SK-N-SH treated with all-trans-retinoic acid at 6 μM for 48 hours (cell line): ENCODE results near the gene SOS1.

Experiments
- ATAC-seq: fragments of 200-7000 bp; cut with Tn5 transposase; 3 replicates; pipeline ENCODE4 v1.9.1; 2020; ENCODE audit warnings: mild to moderate bottlenecking, moderate library complexity
- ARNTL ChIP-seq: fragments of 450-650 bp; formaldehyde crosslinking; IDR thresholded peaks from 2 replicates; pipeline ENCODE4 v1.5.0; 2020; ENCODE audit warnings: low read depth, mild to moderate bottlenecking, moderate library complexity, borderline replicate concordance
- BACH2 ChIP-seq: fragments of 250-450 bp; sonication (Bioruptor Pico); IDR thresholded peaks from 2 replicates; pipeline ENCODE4 v1.9.0; 2021; ENCODE audit warnings: mild to moderate bottlenecking, borderline replicate concordance
- CSDC2 ChIP-seq: fragments of 250-450 bp; sonication (Bioruptor Pico); IDR thresholded peaks from 2 replicates; pipeline ENCODE4 v1.5.0; 2020; ENCODE audit warnings: mild to moderate bottlenecking, moderate library complexity
- ESRRG ChIP-seq: fragments of 250-450 bp; sonication (Bioruptor Pico); IDR thresholded peaks from 2 replicates; pipeline ENCODE4 v1.6.1; 2021; ENCODE audit warnings: mild to moderate bottlenecking
- GLIS3 ChIP-seq: fragments of 250-450 bp; sonication (Bioruptor Pico); IDR thresholded peaks from 2 replicates; pipeline ENCODE4 v1.5.0; 2020; ENCODE audit warnings: mild to moderate bottlenecking, moderate library complexity
- ISL1 ChIP-seq: fragments of 250-450 bp; sonication (Bioruptor Pico); IDR thresholded peaks from 2 replicates; pipeline ENCODE4 v2.1.2; 2022; ENCODE audit warnings: mild to moderate bottlenecking, moderate library complexity
- PPARA ChIP-seq: fragments of 250-450 bp; sonication (Bioruptor Pico); IDR thresholded peaks from 2 replicates; pipeline ENCODE4 v1.5.0; 2020; ENCODE audit warnings: mild to moderate bottlenecking, borderline replicate concordance
- RARB ChIP-seq: fragments of 250-450 bp; sonication (Bioruptor Pico); IDR thresholded peaks from 2 replicates; pipeline ENCODE4 v1.8.0; 2021; ENCODE audit warnings: mild to moderate bottlenecking, moderate library complexity
- SNAI2 ChIP-seq: fragments of 250-450 bp; sonication (Bioruptor Pico); IDR thresholded peaks from 2 replicates; pipeline ENCODE4 v1.5.0; 2020; ENCODE audit warnings: mild to moderate bottlenecking, moderate library complexity
- TCF4 ChIP-seq: fragments of 250-450 bp; sonication (Bioruptor Pico); IDR thresholded peaks from 2 replicates; pipeline ENCODE4 v1.8.0; 2021; ENCODE audit warnings: mild to moderate bottlenecking, moderate library complexity, borderline replicate concordance
- TOX ChIP-seq: fragments of 250-450 bp; sonication (Bioruptor Pico); IDR thresholded peaks from 2 replicates; pipeline ENCODE4 v1.8.0; 2021; ENCODE audit warnings: mild to moderate bottlenecking, moderate library complexity, borderline replicate concordance
- ZC3H10 ChIP-seq: fragments of 250-450 bp; sonication (Bioruptor Pico); IDR thresholded peaks from 2 replicates; pipeline ENCODE4 v1.5.1; 2021; ENCODE audit warnings: mild to moderate bottlenecking, moderate library complexity
- ZFP3 ChIP-seq: fragments of 250-450 bp; sonication (Bioruptor Pico); IDR thresholded peaks from 2 replicates; pipeline ENCODE4 v1.5.0; 2020; ENCODE audit warnings: mild to moderate bottlenecking, moderate library complexity
- ZFP30 ChIP-seq: fragments of 450-650 bp; formaldehyde crosslinking; IDR thresholded peaks from 2 replicates; pipeline ENCODE4 v1.5.0; 2022; ENCODE audit warnings: mild to moderate bottlenecking, moderate library complexity
- ZNF565 ChIP-seq: fragments of 450-650 bp; formaldehyde crosslinking; conservative IDR thresholded peaks from 2 replicates; pipeline ENCODE4 v1.5.0; 2020; ENCODE audit warnings: low read depth, mild to moderate bottlenecking, moderate library complexity
- ZNF70 ChIP-seq: fragments of 450-650 bp; formaldehyde crosslinking; IDR thresholded peaks from 2 replicates; pipeline ENCODE4 v1.5.0; 2020; ENCODE audit warnings: mild to moderate bottlenecking, moderate library complexity
- ZNF8 ChIP-seq: fragments of 450-650 bp; formaldehyde crosslinking; IDR thresholded peaks from 2 replicates; pipeline ENCODE4 v1.5.0; 2020; ENCODE audit warnings: mild to moderate bottlenecking, moderate library complexity
- TF ChIP-seq, protein P1 (sequence below): fragments of 250-450 bp; sonication (Bioruptor Pico); IDR thresholded peaks from 2 replicates; pipeline ENCODE4 v1.5.1; 2020; ENCODE audit warnings: low read depth, mild to moderate bottlenecking, moderate library complexity
- TF ChIP-seq, protein P2 (sequence below): fragments of 250-450 bp; sonication (Bioruptor Pico); IDR thresholded peaks from 2 replicates; pipeline ENCODE4 v1.8.0; 2020; ENCODE audit warnings: mild to moderate bottlenecking, moderate library complexity, borderline replicate concordance
- TF ChIP-seq, protein P3 (sequence below): fragments of 250-450 bp; sonication (Bioruptor Pico); IDR thresholded peaks from 2 replicates; pipeline ENCODE4 v1.8.0; 2021; ENCODE audit warnings: low read depth, mild to moderate bottlenecking, moderate library complexity, borderline replicate concordance
- TF ChIP-seq, protein P4 (sequence below): fragments of 250-450 bp; sonication (Bioruptor Pico); IDR thresholded peaks from 2 replicates; pipeline ENCODE4 v1.5.1; 2021; ENCODE audit warnings: mild to moderate bottlenecking, moderate library complexity
- TF ChIP-seq, protein P5 (sequence below): fragments of 250-450 bp; sonication (Bioruptor Pico); IDR thresholded peaks from 2 replicates; pipeline ENCODE4 v1.5.0; 2020; ENCODE audit warnings: mild to moderate bottlenecking, moderate library complexity

Gene SOS1

DNA sequence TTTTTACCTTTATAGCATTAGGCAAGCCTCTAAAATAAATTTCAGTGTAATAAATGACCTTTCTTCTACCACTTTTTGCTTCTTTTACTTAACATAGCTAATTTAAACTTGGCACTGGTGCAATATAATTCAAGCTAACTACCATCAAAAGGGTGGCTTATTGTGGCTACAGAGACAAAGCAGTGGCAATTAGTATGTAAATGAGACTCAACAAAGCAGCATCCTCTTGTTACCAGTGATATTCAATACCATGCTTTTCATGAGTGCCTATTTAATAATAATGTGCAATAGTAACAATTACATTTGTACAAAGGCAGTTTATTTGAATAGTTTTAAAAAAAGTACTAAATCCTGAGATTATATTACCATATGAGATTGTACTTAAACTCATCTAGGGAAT, 93.4 kb downstream of the SOS1 start:
- no peak for ATAC-seq
- TF ChIP-seq ARNTL (CRISPR knock-in tag) (no peak), PPARA (no peak), ZNF565 (CRISPR knock-in tag) (no peak), ZNF70 (CRISPR knock-in tag) (no peak), TOX (no peak), CSDC2 (CRISPR knock-in tag) (no peak), ZFP3 (CRISPR knock-in tag) (no peak), ESRRG (no peak), GLIS3 (CRISPR knock-in tag) (no peak), TCF4 (no peak), RARB (no peak), ZNF8 (CRISPR knock-in tag) (no peak), ZC3H10 (CRISPR knock-in tag) (no peak), ZFP30 (CRISPR knock-in tag) (no peak)
- TF ChIP-seq, protein P1, sequence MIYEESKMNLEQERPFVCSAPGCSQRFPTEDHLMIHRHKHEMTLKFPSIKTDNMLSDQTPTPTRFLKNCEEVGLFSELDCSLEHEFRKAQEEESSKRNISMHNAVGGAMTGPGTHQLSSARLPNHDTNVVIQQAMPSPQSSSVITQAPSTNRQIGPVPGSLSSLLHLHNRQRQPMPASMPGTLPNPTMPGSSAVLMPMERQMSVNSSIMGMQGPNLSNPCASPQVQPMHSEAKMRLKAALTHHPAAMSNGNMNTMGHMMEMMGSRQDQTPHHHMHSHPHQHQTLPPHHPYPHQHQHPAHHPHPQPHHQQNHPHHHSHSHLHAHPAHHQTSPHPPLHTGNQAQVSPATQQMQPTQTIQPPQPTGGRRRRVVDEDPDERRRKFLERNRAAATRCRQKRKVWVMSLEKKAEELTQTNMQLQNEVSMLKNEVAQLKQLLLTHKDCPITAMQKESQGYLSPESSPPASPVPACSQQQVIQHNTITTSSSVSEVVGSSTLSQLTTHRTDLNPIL (CRISPR knock-in tag), result no peak
- TF ChIP-seq, protein P2, sequence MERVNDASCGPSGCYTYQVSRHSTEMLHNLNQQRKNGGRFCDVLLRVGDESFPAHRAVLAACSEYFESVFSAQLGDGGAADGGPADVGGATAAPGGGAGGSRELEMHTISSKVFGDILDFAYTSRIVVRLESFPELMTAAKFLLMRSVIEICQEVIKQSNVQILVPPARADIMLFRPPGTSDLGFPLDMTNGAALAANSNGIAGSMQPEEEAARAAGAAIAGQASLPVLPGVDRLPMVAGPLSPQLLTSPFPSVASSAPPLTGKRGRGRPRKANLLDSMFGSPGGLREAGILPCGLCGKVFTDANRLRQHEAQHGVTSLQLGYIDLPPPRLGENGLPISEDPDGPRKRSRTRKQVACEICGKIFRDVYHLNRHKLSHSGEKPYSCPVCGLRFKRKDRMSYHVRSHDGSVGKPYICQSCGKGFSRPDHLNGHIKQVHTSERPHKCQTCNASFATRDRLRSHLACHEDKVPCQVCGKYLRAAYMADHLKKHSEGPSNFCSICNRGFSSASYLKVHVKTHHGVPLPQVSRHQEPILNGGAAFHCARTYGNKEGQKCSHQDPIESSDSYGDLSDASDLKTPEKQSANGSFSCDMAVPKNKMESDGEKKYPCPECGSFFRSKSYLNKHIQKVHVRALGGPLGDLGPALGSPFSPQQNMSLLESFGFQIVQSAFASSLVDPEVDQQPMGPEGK (CRISPR knock-in tag), result no peak
- TF ChIP-seq, protein P3, sequence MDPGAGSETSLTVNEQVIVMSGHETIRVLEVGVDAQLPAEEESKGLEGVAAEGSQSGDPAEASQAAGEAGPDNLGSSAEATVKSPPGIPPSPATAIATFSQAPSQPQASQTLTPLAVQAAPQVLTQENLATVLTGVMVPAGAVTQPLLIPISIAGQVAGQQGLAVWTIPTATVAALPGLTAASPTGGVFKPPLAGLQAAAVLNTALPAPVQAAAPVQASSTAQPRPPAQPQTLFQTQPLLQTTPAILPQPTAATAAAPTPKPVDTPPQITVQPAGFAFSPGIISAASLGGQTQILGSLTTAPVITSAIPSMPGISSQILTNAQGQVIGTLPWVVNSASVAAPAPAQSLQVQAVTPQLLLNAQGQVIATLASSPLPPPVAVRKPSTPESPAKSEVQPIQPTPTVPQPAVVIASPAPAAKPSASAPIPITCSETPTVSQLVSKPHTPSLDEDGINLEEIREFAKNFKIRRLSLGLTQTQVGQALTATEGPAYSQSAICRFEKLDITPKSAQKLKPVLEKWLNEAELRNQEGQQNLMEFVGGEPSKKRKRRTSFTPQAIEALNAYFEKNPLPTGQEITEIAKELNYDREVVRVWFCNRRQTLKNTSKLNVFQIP (CRISPR knock-in tag), result no peak
- TF ChIP-seq, protein P4, sequence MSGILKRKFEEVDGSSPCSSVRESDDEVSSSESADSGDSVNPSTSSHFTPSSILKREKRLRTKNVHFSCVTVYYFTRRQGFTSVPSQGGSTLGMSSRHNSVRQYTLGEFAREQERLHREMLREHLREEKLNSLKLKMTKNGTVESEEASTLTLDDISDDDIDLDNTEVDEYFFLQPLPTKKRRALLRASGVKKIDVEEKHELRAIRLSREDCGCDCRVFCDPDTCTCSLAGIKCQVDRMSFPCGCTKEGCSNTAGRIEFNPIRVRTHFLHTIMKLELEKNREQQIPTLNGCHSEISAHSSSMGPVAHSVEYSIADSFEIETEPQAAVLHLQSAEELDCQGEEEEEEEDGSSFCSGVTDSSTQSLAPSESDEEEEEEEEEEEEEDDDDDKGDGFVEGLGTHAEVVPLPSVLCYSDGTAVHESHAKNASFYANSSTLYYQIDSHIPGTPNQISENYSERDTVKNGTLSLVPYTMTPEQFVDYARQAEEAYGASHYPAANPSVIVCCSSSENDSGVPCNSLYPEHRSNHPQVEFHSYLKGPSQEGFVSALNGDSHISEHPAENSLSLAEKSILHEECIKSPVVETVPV (CRISPR knock-in tag), result no peak
- TF ChIP-seq, all 23 proteins: peak for 0

DNA sequence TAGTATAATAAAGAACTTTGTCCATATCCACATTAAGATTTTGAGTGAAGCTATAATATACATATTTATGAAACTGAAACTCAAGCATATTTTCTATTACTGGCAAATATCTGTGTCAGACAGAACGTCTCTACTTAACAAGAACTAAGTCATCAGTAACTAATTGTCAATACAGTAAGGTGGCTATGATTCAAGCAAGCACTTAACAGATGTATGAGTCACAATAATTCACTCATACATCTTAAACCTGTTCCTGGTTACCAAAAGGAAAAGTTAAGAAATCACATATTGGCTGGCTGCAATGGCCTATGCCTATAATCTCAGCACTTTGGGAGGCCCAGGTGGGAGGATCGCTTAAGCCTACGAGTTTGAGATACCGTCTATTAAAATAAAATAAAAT, 96.0 kb downstream of the SOS1 start:
- ATAC-seq, result peak; percentile 33
- TF ChIP-seq, protein P5, sequence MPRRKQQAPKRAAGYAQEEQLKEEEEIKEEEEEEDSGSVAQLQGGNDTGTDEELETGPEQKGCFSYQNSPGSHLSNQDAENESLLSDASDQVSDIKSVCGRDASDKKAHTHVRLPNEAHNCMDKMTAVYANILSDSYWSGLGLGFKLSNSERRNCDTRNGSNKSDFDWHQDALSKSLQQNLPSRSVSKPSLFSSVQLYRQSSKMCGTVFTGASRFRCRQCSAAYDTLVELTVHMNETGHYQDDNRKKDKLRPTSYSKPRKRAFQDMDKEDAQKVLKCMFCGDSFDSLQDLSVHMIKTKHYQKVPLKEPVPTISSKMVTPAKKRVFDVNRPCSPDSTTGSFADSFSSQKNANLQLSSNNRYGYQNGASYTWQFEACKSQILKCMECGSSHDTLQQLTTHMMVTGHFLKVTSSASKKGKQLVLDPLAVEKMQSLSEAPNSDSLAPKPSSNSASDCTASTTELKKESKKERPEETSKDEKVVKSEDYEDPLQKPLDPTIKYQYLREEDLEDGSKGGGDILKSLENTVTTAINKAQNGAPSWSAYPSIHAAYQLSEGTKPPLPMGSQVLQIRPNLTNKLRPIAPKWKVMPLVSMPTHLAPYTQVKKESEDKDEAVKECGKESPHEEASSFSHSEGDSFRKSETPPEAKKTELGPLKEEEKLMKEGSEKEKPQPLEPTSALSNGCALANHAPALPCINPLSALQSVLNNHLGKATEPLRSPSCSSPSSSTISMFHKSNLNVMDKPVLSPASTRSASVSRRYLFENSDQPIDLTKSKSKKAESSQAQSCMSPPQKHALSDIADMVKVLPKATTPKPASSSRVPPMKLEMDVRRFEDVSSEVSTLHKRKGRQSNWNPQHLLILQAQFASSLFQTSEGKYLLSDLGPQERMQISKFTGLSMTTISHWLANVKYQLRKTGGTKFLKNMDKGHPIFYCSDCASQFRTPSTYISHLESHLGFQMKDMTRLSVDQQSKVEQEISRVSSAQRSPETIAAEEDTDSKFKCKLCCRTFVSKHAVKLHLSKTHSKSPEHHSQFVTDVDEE (CRISPR knock-in tag), result no peak
- peak; percentile 60 for TF ChIP-seq ISL1 (CRISPR knock-in tag)
- TF ChIP-seq, protein P4 (CRISPR knock-in tag), result no peak

DNA sequence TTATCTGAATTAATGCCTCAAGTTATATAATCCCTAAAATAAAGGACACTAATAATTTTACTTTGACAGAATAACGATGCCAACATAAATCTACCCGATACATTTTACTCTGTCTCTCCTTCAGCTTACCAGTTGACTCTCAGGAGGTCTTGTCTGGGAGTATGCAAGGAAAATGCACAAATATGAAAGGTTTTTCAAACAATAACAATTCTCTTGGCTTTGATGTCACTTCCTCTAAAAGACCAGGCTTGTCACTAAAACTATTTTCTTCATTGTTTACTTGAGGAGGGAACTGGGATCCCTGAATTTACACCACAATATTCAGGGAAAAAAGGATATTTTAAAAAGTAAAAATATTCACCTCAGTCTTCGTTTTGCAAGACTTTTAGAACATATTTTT, 97.2 kb downstream of the SOS1 start:
- TF ChIP-seq SNAI2 (CRISPR knock-in tag) (no peak), ESRRG (no peak), RARB (no peak), ZFP30 (CRISPR knock-in tag) (no peak), BACH2 (CRISPR knock-in tag) (no peak), ZFP3 (CRISPR knock-in tag) (no peak), ZNF70 (CRISPR knock-in tag) (no peak)
- TF ChIP-seq, protein P1 (CRISPR knock-in tag), result no peak
- TF ChIP-seq, protein P4 (CRISPR knock-in tag), result no peak
- ATAC-seq, result no peak
